GM13977 (cell line): Measurements from ENCODE around the gene CXCR2.

Experiments
- DNase-seq: peaks from one replicate; pipeline ENCODE4 v3.0.0; 2012; ENCODE audit warnings: low spot score
- CTCF ChIP-seq: IDR thresholded peaks from 2 replicates; pipeline ENCODE4 v1.5.1; 2012; ENCODE audit warnings: mild to moderate bottlenecking, control low read depth; ENCODE audit not compliant: insufficient read depth; ENCODE audit errors: extremely low read depth, missing control alignments
- in situ Hi-C: fragments of 300-500 bp; cut with MboI; formaldehyde crosslinking; loops from one replicate; pipeline ENCODE4 v1.12.0; 2022; ENCODE audit warnings: low sequenced_read_pairs, low pct_unique_long_range_greater_than_20kb, mixed read lengths, inconsistent platforms; ENCODE audit not compliant: unreplicated experiment

The CXCR2 gene

GRCh38 chr2:218184331-218184730 lies 58.5 kb downstream of the CXCR2 start:
- in situ Hi-C loops = no loop called here
- no peak for DNase-seq
- TF ChIP-seq CTCF = no peak

DNA sequence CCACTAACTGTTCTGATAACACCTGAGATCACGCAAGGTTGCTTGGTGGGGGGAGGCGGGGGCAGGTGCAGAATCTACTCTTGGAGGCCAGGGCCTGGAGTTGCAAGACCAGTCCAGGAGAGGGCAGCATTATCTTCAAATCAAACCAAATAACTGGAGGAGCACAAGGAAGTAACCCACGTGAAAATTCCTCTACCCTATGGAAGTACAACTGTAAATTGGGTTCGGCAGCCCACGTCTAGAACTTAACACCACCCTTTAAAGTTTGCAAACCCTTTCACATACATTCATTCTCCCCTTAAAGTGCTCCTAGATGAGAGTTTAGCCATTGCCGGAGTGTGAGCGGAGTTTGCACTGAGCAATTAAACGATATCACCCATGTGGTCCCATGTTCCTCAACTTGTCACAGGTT lies 60.5 kb downstream of the CXCR2 start:
- in situ Hi-C loops = no loop called here
- DNase-seq = peak; percentile 63
- TF ChIP-seq CTCF = peak; percentile 86
